GM23338 (cell line): Measurements from ENCODE around the gene CIAO1. TPM values are rescaled to one million over a fixed set of nuclear protein-coding genes. Genes with fewer than 3 reads are reported as not detected.

Experiments
- ATAC-seq: fragments of 200-7000 bp; cut with Tn5 transposase; 3 replicates; pipeline ENCODE4 v1.9.1; 2020
- DNase-seq: peaks from one replicate; pipeline ENCODE4 v3.0.0-alpha.2; 2015; ENCODE audit warnings: low spot score
- H2AFZ ChIP-seq: fragments of 200-600 bp; sonication (generic); 2 replicates; pipeline ENCODE4 v1.8.0; 2016; ENCODE audit warnings: antibody characterized with exemption, mild to moderate bottlenecking, moderate library complexity
- H3F3A ChIP-seq: fragments of 200-600 bp; sonication (generic); replicated peaks from 2 replicates; pipeline ENCODE4 v1.8.0; 2017; ENCODE audit warnings: antibody characterized with exemption, mixed run types, low read depth
- H3K27ac ChIP-seq: fragments of 200-600 bp; sonication (generic); 2 replicates; pipeline ENCODE4 v1.6.1; 2016; ENCODE audit warnings: low read depth
- H3K27me3 ChIP-seq: fragments of 200-600 bp; sonication (generic); 2 replicates; pipeline ENCODE4 v1.8.0; 2016; ENCODE audit warnings: mild to moderate bottlenecking, mixed run types, moderate library complexity; ENCODE audit not compliant: insufficient read depth
- H3K36me3 ChIP-seq: fragments of 200-600 bp; sonication (generic); 2 replicates; pipeline ENCODE4 v1.8.0; 2016; ENCODE audit warnings: mild to moderate bottlenecking; ENCODE audit not compliant: insufficient read depth
- H3K4me1 ChIP-seq: fragments of 200-600 bp; sonication (generic); 2 replicates; pipeline ENCODE4 v1.8.0; 2016; ENCODE audit warnings: mild to moderate bottlenecking, moderate library complexity; ENCODE audit not compliant: insufficient read depth
- H3K4me2 ChIP-seq: fragments of 200-600 bp; sonication (generic); 2 replicates; pipeline ENCODE4 v1.7.1; 2017; ENCODE audit warnings: mixed run types
- H3K4me3 ChIP-seq: fragments of 200-600 bp; sonication (generic); 2 replicates; pipeline ENCODE4 v1.6.1; 2016; ENCODE audit warnings: mixed run types
- H3K79me2 ChIP-seq: fragments of 200-600 bp; sonication (generic); replicated peaks from 2 replicates; pipeline ENCODE4 v1.8.0; 2017; ENCODE audit warnings: mild to moderate bottlenecking; ENCODE audit not compliant: insufficient read depth
- H3K9me2 ChIP-seq: fragments of 200-600 bp; sonication (generic); 2 replicates; pipeline ENCODE4 v1.8.0; 2017; ENCODE audit not compliant: insufficient read depth
- H4K20me1 ChIP-seq: fragments of 200-600 bp; sonication (generic); replicated peaks from 2 replicates; pipeline ENCODE4 v1.8.0; 2017; ENCODE audit warnings: mild to moderate bottlenecking; ENCODE audit not compliant: insufficient read depth
- H3K27ac Mint-ChIP-seq: 2 replicates; pipeline ENCODE4 v1.8.0; 2020; ENCODE audit warnings: inconsistent platforms, mild to moderate bottlenecking, moderate library complexity, mixed read lengths
- H3K27me3 Mint-ChIP-seq: 3 replicates; pipeline ENCODE4 v1.8.0; 2022; ENCODE audit warnings: low read depth, mild to moderate bottlenecking, moderate library complexity, mixed read lengths, inconsistent platforms; ENCODE audit not compliant: insufficient read depth, poor library complexity
- H3K36me3 Mint-ChIP-seq: 3 replicates; pipeline ENCODE4 v1.8.0; 2021; ENCODE audit warnings: low read depth, mild to moderate bottlenecking, inconsistent platforms, moderate library complexity, mixed read lengths
- H3K4me1 Mint-ChIP-seq: 3 replicates; pipeline ENCODE4 v1.8.0; 2020; ENCODE audit warnings: mild to moderate bottlenecking, inconsistent platforms, mixed read lengths
- H3K4me3 Mint-ChIP-seq: 3 replicates; pipeline ENCODE4 v1.8.0; 2021; ENCODE audit warnings: moderate library complexity, mild to moderate bottlenecking, inconsistent platforms, mixed read lengths
- H3K9me3 Mint-ChIP-seq: 3 replicates; pipeline ENCODE4 v1.8.0; 2020; ENCODE audit warnings: moderate library complexity, mild to moderate bottlenecking, inconsistent platforms, mixed read lengths
- CREB1 ChIP-seq: fragments of 250-450 bp; sonication (Bioruptor Pico); IDR thresholded peaks from 2 replicates; pipeline ENCODE4 v1.5.0; 2020; ENCODE audit warnings: low read depth, mild to moderate bottlenecking, moderate library complexity
- ETS1 ChIP-seq: IDR thresholded peaks from 2 replicates; pipeline ENCODE4 v1.6.1; 2016; ENCODE audit warnings: antibody characterized with exemption
- POLR2AphosphoS5 ChIP-seq: IDR thresholded peaks from 2 replicates; pipeline ENCODE4 v1.6.1; 2016; ENCODE audit warnings: antibody characterized with exemption, low read depth
- REST ChIP-seq: IDR thresholded peaks from one replicate; pipeline ENCODE4 v1.6.1; 2018; ENCODE audit warnings: antibody characterized with exemption; ENCODE audit not compliant: unreplicated experiment
- long read RNA-seq: library from polyadenylated mRNA; unstranded; transcript quantifications from one replicate; pipeline ENCODE4 v2.0.0, GENCODE V29; 2020; ENCODE audit not compliant: unreplicated experiment
- polyA plus RNA-seq: library from polyadenylated mRNA; unstranded; fragments of >200 nt; fragmentation: Nextera tagmentation; extraction: Ambion mirVana; gene quantifications from 2 replicates; pipeline ENCODE4 v1.2.1, GENCODE V29; 2016
- total RNA-seq: library from RNA; depleted of rRNA; stranded (reverse); fragments of >200 nt; shearing (Covaris generic); gene quantifications from 2 replicates; pipeline ENCODE4 v1.2.3, GENCODE V29; 2014; rRNA removed
- TF ChIP-seq, protein P1 (sequence below), 2 experiments: fragments of 200-600 bp in 1 of 2; sonication (generic) in 1 of 2; conservative IDR thresholded peaks; 2 replicates each; pipeline versions ENCODE4 v1.5.1 to v1.6.1; 2016 to 2017; ENCODE audit warnings: antibody characterized with exemption in 2 of 2, low read depth in 2 of 2, mild to moderate bottlenecking in 2 of 2, moderate library complexity in 1 of 2

Gene CIAO1
- 87.0 and 119 TPM in 2 replicates for total RNA-seq
- 44.1 and 48.8 TPM in 2 replicates for polyA plus RNA-seq
- long read RNA-seq, transcript CIAO1-203 (7 exons, 1,533 nt) = major isoform, 66 of 82 reads
- long read RNA-seq, partial matches to known transcripts = 0 of 82 reads
- long read RNA-seq, other reads (novel, unspliced or antisense) = 15 of 82 reads

GRCh38 chr2:96265840-96266679 lies at the start of gene CIAO1, which contains the start of gene TMEM127:
Gene CIAO1, plus strand, starts transcription at chr2:96266225. Its CDS starts 126 bp downstream, at chr2:96266351.
Gene TMEM127, minus strand, starts transcription at chr2:96265997. Its CDS starts 616 bp downstream, at chr2:96265381.
- peak within 1 kb of the TSS; percentile 100 for H3K4me3 ChIP-seq
- peaks cover 10% of the 10 kb centered on the region for H3F3A ChIP-seq
- peaks cover 53% of the 10 kb centered on the region for H3K79me2 ChIP-seq
- H3K4me2 ChIP-seq = peak within 1 kb of the TSS; percentile 96
- no peak within 1 kb of the TSS for H3K27ac ChIP-seq
- H3K4me1 ChIP-seq = peaks cover 10% of the 10 kb centered on the region; the same call in 1 of the 2 replicates
- Mint-ChIP-seq H3K9me3 (no peaks in the 10 kb centered on the region; the same call in 2 of the 3 replicates), H3K4me3 (peak within 1 kb of the TSS; percentile 100), H3K4me1 (peaks cover 17% of the 10 kb centered on the region), H3K27me3 (peaks cover 11% of the 10 kb centered on the region), H3K36me3 (peaks cover 36% of the 10 kb centered on the region), H3K27ac (peak within 1 kb of the TSS; percentile 90)
- H3K9me2 ChIP-seq = no peaks in the 10 kb centered on the region
- H2AFZ ChIP-seq = peak within 1 kb of the TSS; percentile 83
- DNase-seq = peak; percentile 98
- TF ChIP-seq REST (no peak), ETS1 (peak; percentile 99), POLR2AphosphoS5 (peak; percentile 74), CREB1 (CRISPR knock-in tag) (peak; percentile 96)
- TF ChIP-seq, protein P1, sequence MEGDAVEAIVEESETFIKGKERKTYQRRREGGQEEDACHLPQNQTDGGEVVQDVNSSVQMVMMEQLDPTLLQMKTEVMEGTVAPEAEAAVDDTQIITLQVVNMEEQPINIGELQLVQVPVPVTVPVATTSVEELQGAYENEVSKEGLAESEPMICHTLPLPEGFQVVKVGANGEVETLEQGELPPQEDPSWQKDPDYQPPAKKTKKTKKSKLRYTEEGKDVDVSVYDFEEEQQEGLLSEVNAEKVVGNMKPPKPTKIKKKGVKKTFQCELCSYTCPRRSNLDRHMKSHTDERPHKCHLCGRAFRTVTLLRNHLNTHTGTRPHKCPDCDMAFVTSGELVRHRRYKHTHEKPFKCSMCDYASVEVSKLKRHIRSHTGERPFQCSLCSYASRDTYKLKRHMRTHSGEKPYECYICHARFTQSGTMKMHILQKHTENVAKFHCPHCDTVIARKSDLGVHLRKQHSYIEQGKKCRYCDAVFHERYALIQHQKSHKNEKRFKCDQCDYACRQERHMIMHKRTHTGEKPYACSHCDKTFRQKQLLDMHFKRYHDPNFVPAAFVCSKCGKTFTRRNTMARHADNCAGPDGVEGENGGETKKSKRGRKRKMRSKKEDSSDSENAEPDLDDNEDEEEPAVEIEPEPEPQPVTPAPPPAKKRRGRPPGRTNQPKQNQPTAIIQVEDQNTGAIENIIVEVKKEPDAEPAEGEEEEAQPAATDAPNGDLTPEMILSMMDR (conservative IDR thresholded peaks at IDR 0.05; ENCODE audit: low read depth in 2 of 2) = peak; percentile 1 to 20; a peak in 1 of 4 replicates
- no peaks in the 10 kb centered on the region for H3K27me3 ChIP-seq
- H3K36me3 ChIP-seq = peaks cover 15% of the 10 kb centered on the region
- peaks cover 39% of the 10 kb centered on the region for H4K20me1 ChIP-seq
- peak; percentile 93 for ATAC-seq
